K562 (cell line): ENCODE measurements around the gene IKBKG. TPM values are rescaled to one million over a fixed set of nuclear protein-coding genes. Genes with fewer than 3 reads are reported as not detected.

Experiments
- ATAC-seq: fragments of 200-7000 bp; cut with Tn5 transposase; 3 replicates; pipeline ENCODE4 v1.9.1; 2020; ENCODE audit warnings: moderate library complexity
- BruUV-seq: library from RNA; stranded (reverse); fragments of 400-500 nt; replicated peaks from 2 replicates; lab custom pipeline; 2021; lab: Mats Ljungman, UMichigan
- CTCF ChIA-PET: fragments of 300-600 bp; formaldehyde crosslinking; extraction: SDS; loops from one replicate; lab custom pipeline; 2021; ENCODE audit warnings: low intra/inter-chr PET ratio; lab: Yijun Ruan, JAX
- POLR2A ChIA-PET: fragments of 300-600, 350-650 bp; sonication (Branson Sonifier 250); formaldehyde crosslinking; extraction: SDS; loops from one replicate; lab custom pipeline; 2021; ENCODE audit warnings: antibody characterized with exemption, inconsistent platforms; lab: Yijun Ruan, JAX
- DNase-seq, 4 experiments: peaks; one replicate each; pipeline versions ENCODE4 v3.0.0 to v3.0.0-alpha.2; 2011 to 2018; ENCODE audit warnings: low spot score in 3 of 4, mixed read lengths in 3 of 4; ENCODE audit errors: extremely low read depth in 1 of 4
- FAIRE-seq: peaks from 2 replicates; lab custom pipeline; 2011; peaks lifted over from hg19 to GRCh38; lab: Jason Lieb, UNC
- H2AFZ ChIP-seq: 2 replicates; pipeline ENCODE4 v1.6.0; 2011; ENCODE audit warnings: low read depth, low read length, control low read depth, inconsistent platforms
- H3K27ac ChIP-seq: fragments of 200-600 bp; 3 replicates; pipeline ENCODE4 v1.8.0; 2011; ENCODE audit warnings: low read depth, mild to moderate bottlenecking, control low read depth, inconsistent platforms, low read length, moderate library complexity, mixed read lengths; ENCODE audit errors: extremely low read depth
- H3K27me3 ChIP-seq, 2 experiments: fragments of 300-600 bp in 1 of 2; 2 replicates in 1 of 2; 3 replicates in 1 of 2; pipeline versions ENCODE4 v1.6.0 to v1.8.0; 2011; ENCODE audit warnings: inconsistent platforms in 2 of 2, low read length in 2 of 2, mild to moderate bottlenecking in 1 of 2, mixed read lengths in 1 of 2, moderate library complexity in 1 of 2; ENCODE audit not compliant: control insufficient read depth in 2 of 2, insufficient read depth in 2 of 2
- H3K36me3 ChIP-seq: fragments of 300-600 bp; 3 replicates; pipeline ENCODE4 v1.8.0; 2011; ENCODE audit warnings: mild to moderate bottlenecking, low read length, inconsistent platforms; ENCODE audit not compliant: control insufficient read depth, insufficient read depth
- H3K4me1 ChIP-seq, 2 experiments: fragments of 200-600 bp in 1 of 2; replicated peaks in 1 of 2; 2 replicates in 1 of 2; 3 replicates in 1 of 2; pipeline versions ENCODE4 v1.5.1 to v1.8.0; 2011; ENCODE audit warnings: inconsistent platforms in 2 of 2, low read length in 2 of 2, mild to moderate bottlenecking in 1 of 2, mixed read lengths in 1 of 2, moderate library complexity in 1 of 2; ENCODE audit not compliant: control insufficient read depth in 2 of 2, insufficient read depth in 2 of 2
- H3K4me2 ChIP-seq: 2 replicates; pipeline ENCODE4 v1.6.1; 2011; ENCODE audit warnings: low read length, control low read depth, inconsistent platforms, mixed read lengths; ENCODE audit not compliant: insufficient read depth
- H3K4me3 ChIP-seq: fragments of 200-600 bp; sonication (generic), shearing (Covaris generic); 2 replicates; pipeline ENCODE4 v1.5.1; 2016; ENCODE audit warnings: control low read depth, inconsistent platforms
- H3K79me2 ChIP-seq: fragments of 200-600 bp; 3 replicates; pipeline ENCODE4 v1.8.0; 2011; ENCODE audit warnings: low read length, inconsistent platforms; ENCODE audit not compliant: control insufficient read depth, insufficient read depth
- H3K9ac ChIP-seq, 2 experiments: 2 replicates each; pipeline versions ENCODE4 v1.6.0 to v1.6.1; 2011; ENCODE audit warnings: low read depth in 2 of 2, low read length in 2 of 2, control low read depth in 1 of 2, inconsistent platforms in 1 of 2, mild to moderate bottlenecking in 1 of 2, mixed read lengths in 1 of 2; ENCODE audit not compliant: insufficient read depth in 1 of 2
- H3K9me1 ChIP-seq: one replicate; pipeline ENCODE4 v1.6.0; 2011; ENCODE audit warnings: inconsistent platforms, mild to moderate bottlenecking, low read length, moderate library complexity; ENCODE audit not compliant: control insufficient read depth, insufficient read depth
- H3K9me3 ChIP-seq: replicated peaks from 2 replicates; pipeline ENCODE4 v1.5.1; 2011; ENCODE audit warnings: low read depth, low read length, inconsistent platforms; ENCODE audit not compliant: control insufficient read depth, insufficient read depth
- H4K20me1 ChIP-seq: replicated peaks from 2 replicates; pipeline ENCODE4 v1.6.1; 2011; ENCODE audit warnings: low read length, inconsistent platforms, mixed read lengths; ENCODE audit not compliant: control insufficient read depth, insufficient read depth
- ATF3 ChIP-seq, 2 experiments: fragments of 450-650 bp in 1 of 2; sonication (generic) in 1 of 2; formaldehyde crosslinking in 1 of 2; IDR thresholded peaks in 1 of 2; conservative IDR thresholded peaks in 1 of 2; 2 replicates each; pipeline versions ENCODE4 v1.6.1 to v1.8.1; 2016 to 2023; ENCODE audit warnings: mild to moderate bottlenecking in 2 of 2, moderate library complexity in 2 of 2, inconsistent platforms in 1 of 2, missing genetic modification reagents in 1 of 2
- CBX3 ChIP-seq, 2 experiments: IDR thresholded peaks; 1 replicate in 1 of 2; 2 replicates in 1 of 2; pipeline ENCODE4 v1.6.1; 2012; ENCODE audit warnings: inconsistent platforms in 2 of 2, low read length in 2 of 2, borderline replicate concordance in 1 of 2, control low read depth in 1 of 2
- HDAC1 ChIP-seq, 2 experiments: fragments of 450-650 bp; IDR thresholded peaks; 2 replicates each; pipeline ENCODE4 v1.6.1; 2016 to 2017; ENCODE audit warnings: inconsistent platforms in 1 of 2, mild to moderate bottlenecking in 1 of 2, moderate library complexity in 1 of 2
- KDM5B ChIP-seq: fragments of 200-600 bp; sonication (generic); IDR thresholded peaks from 2 replicates; pipeline ENCODE4 v1.6.1; 2012; ENCODE audit warnings: low read depth, mild to moderate bottlenecking, moderate library complexity, low read length, control low read depth, inconsistent platforms; ENCODE audit not compliant: insufficient replicate concordance
- MEIS2 ChIP-seq: fragments of 450-650 bp; IDR thresholded peaks from 2 replicates; pipeline ENCODE4 v1.6.1; 2014; ENCODE audit warnings: mild to moderate bottlenecking; ENCODE audit not compliant: partially characterized antibody
- SIX5 ChIP-seq, 2 experiments: IDR thresholded peaks; 2 replicates each; pipeline ENCODE4 v1.6.1; 2011; ENCODE audit warnings: low read length in 2 of 2, borderline replicate concordance in 1 of 2, low read depth in 1 of 2, mild to moderate bottlenecking in 1 of 2, moderate library complexity in 1 of 2; ENCODE audit not compliant: insufficient read depth in 1 of 2
- TARDBP ChIP-seq: fragments of 450-650 bp; IDR thresholded peaks from 2 replicates; pipeline ENCODE4 v1.6.1; 2016
- ZNF699 ChIP-seq: fragments of 250-450 bp; sonication (Bioruptor Pico); IDR thresholded peaks from 2 replicates; pipeline ENCODE4 v1.8.0; 2021; ENCODE audit warnings: mild to moderate bottlenecking, moderate library complexity; ENCODE audit not compliant: insufficient replicate concordance
- WGBS: fragments of 100-300 bp; shearing (Covaris generic); methylation state at CpG from one replicate; pipeline ENCODE4 v1.1.6; 2016; ENCODE audit warnings: low coverage, mixed read lengths; ENCODE audit not compliant: insufficient coverage; ENCODE audit errors: missing lambda C conversion rate; 5-methylcytosine and 5-hydroxymethylcytosine counted together
- in situ Hi-C: fragments of 300-500 bp; cut with MboI; formaldehyde crosslinking; loops from 4 replicates; pipeline ENCODE4 v1.15.0; 2018; ENCODE audit warnings: inconsistent platforms, mixed read lengths
- intact Hi-C: fragments of 100-400 bp; cut with micrococcal nuclease; formaldehyde crosslinking; loops from 2 replicates; pipeline ENCODE4 v1.14.2; 2022
- polyA plus RNA-seq, 8 experiments: library from polyadenylated mRNA; depleted of rRNA in 4 of 8; stranded (reverse) in 5 of 8; unstranded in 3 of 8; fragments of >200 nt; fragmentation: Nextera tagmentation in 2 of 8; fragmentation: Illumina TruSeq in 1 of 8; extraction: Ambion mirVana in 2 of 8; extraction: Trizol in 1 of 8; gene quantifications; 2 replicates each; pipeline versions ENCODE4 v1.2.1 to v1.2.3, GENCODE V29; 2011 to 2014; ENCODE audit warnings: inconsistent platforms in 1 of 8, missing spikeins in 1 of 8
- total RNA-seq, 7 experiments: library from RNA; depleted of rRNA in 6 of 7; stranded (reverse); fragments of >200 nt in 6 of 7; fragmentation: Illumina TruSeq in 2 of 7; extraction: Trizol in 2 of 7; gene quantifications; 2 replicates each; pipeline versions ENCODE4 v1.2.1 to v1.2.3, GENCODE V29; 2011 to 2021; ENCODE audit warnings: low replicate concordance in 1 of 7
- TF ChIP-seq, protein P1 (sequence below): sonication (generic); formaldehyde crosslinking; IDR thresholded peaks from 2 replicates; pipeline ENCODE4 v1.8.0; 2022; ENCODE audit warnings: mild to moderate bottlenecking, low read depth, missing genetic modification reagents
- TF ChIP-seq, protein P2 (sequence below): fragments of 250-450 bp; sonication (Bioruptor Pico); IDR thresholded peaks from 2 replicates; pipeline ENCODE4 v1.4.0; 2020; ENCODE audit warnings: borderline replicate concordance

IKBKG gene
- total and polyA plus RNA-seq, 9 of the 15 experiments (the other 6 are each of a cell fraction or from before 2014, with no cell fraction given): 0.68 to 60.0 (median 21.9) TPM

DNA sequence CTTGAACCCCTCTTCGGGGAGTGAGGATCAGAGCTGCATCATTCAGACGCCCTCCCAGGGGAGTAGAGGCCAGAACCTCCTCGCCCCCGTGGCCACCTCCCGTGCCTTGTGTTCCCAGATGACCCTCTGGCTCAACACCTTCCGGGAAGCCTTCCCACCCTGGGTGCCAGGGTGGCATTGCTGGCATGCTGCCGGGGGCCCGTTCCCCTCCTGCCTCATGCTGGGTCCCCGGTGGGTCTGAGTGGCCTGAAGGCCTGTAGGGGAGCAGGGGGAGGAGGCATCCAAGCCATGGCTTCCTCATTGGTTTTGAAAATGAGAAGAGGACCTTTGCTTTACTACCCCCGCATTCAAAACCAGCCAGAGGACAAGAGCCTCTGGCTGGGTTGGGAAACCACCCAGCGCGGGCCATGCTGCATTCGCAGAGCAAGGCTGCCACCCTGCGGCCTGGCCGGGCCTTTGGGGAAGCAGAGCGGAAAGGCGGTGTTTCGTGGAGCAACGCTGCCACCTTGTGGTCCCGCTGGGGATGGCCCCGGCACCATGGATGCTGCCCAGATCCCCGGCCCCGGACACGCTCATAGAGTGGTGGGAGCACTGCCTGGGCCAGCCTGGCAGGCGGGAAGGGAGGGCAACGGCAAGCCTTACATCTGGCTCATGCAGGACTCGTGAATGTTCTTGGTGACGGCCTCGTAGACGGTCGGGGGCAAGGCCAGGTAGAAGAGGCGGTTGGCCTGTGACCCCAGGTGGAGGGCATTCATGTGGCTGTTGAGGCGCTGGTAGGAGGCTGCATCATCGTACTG, 12.7 kb upstream of the IKBKG start:
- no peak overlapping the region for H3K4me2 ChIP-seq
- H3K9ac ChIP-seq: peak overlapping the region in 1 of 2 experiments; percentile 70; a peak in 2 of 4 replicates
- TF ChIP-seq, protein P1, sequence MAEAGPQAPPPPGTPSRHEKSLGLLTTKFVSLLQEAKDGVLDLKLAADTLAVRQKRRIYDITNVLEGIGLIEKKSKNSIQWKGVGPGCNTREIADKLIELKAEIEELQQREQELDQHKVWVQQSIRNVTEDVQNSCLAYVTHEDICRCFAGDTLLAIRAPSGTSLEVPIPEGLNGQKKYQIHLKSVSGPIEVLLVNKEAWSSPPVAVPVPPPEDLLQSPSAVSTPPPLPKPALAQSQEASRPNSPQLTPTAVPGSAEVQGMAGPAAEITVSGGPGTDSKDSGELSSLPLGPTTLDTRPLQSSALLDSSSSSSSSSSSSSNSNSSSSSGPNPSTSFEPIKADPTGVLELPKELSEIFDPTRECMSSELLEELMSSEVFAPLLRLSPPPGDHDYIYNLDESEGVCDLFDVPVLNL (CRISPR knock-in tag): no peak
- no peak for TF ChIP-seq HDAC1 (IDR thresholded peaks at IDR 0.05)
- TF ChIP-seq ATF3 (IDR thresholded peaks at IDR 0.05): no peak
- no peak for TF ChIP-seq ATF3 (CRISPR knock-in tag; conservative IDR thresholded peaks at IDR 0.05)
- TF ChIP-seq SIX5 (IDR thresholded peaks at IDR 0.05; ENCODE audit: borderline replicate concordance in 1 of 2, insufficient read depth in 1 of 2, low read depth in 1 of 2, low read length in 2 of 2): no peak
- TF ChIP-seq KDM5B: no peak
- TF ChIP-seq MEIS2: no peak
- no peak for TF ChIP-seq TARDBP
- TF ChIP-seq, protein P2, sequence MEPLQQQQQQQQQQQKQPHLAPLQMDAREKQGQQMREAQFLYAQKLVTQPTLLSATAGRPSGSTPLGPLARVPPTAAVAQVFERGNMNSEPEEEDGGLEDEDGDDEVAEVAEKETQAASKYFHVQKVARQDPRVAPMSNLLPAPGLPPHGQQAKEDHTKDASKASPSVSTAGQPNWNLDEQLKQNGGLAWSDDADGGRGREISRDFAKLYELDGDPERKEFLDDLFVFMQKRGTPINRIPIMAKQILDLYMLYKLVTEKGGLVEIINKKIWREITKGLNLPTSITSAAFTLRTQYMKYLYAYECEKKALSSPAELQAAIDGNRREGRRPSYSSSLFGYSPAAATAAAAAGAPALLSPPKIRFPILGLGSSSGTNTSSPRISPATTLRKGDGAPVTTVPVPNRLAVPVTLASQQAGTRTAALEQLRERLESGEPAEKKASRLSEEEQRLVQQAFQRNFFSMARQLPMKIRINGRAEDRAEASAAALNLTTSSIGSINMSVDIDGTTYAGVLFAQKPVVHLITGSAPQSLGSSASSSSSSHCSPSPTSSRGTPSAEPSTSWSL: no peak
- TF ChIP-seq CBX3 (IDR thresholded peaks at IDR 0.05; ENCODE audit: borderline replicate concordance in 1 of 2, low read length in 2 of 2): no peak
- no peak for TF ChIP-seq ZNF699 (CRISPR knock-in tag)

More for the DNA sequence above, 12.7 kb upstream of the IKBKG start:
- FAIRE-seq (peak; percentile 95), DNase-seq (peak; percentile 75 to 89 (median 80)), ATAC-seq (peak; percentile 93)
- Histone ChIP-seq H4K20me1 (no peaks in the 10 kb centered on the region), H3K9me3 (no peaks in the 10 kb centered on the region), H3K79me2 (peaks cover 31% of the 10 kb centered on the region), H2AFZ (no peak overlapping the region), H3K27me3 (no peaks in the 10 kb centered on the region), H3K9me1 (no peaks in the 10 kb centered on the region), H3K4me3 (no peak overlapping the region), H3K36me3 (peaks cover 73% of the 10 kb centered on the region; the same call in 2 of the 3 replicates), H3K27ac (peak overlapping the region; percentile 15; the same call in 1 of the 3 replicates), H3K4me1 (peaks cover 2 to 26% of the 10 kb centered on the region in 2 experiments; a peak in 3 of 5 replicates)
- intact Hi-C loops (loop anchor here (1.0 kb wide), 1 partner anchor 161 kb away; no protein-coding TSS in a partner anchor), in situ Hi-C loops (loop anchor here (10.0 to 25.0 kb wide), 3 partner anchors 130 to 372 kb away; partner anchors contain the start of genes DNASE1L1, EMD and FLNA)
- ChIA-PET CTCF (interaction anchor here (0.6 to 3.7 kb wide), 8 partner anchors 39 to 161 kb away, joined by 3 to 63 read pairs (median 4); partner anchors contain the start of genes FLNA, PLXNA3 and RPL10), POLR2A (interaction anchor here (4.4 kb wide), 1 partner anchor 135 kb away, joined by 35 read pairs; the partner anchor contains the start of gene RPL10)
- no TSS peak for BruUV-seq
- WGBS: 39% methylated on average over 27 of the region's 34 CpGs
